ENCODE measurements around the gene SLX4. TPM values are rescaled to one million over a fixed set of nuclear protein-coding genes. Genes with fewer than 3 reads are reported as not detected.

SLX4 gene
- total RNA-seq, 1 donor from 2014 or later = 5.8 TPM

DNA sequence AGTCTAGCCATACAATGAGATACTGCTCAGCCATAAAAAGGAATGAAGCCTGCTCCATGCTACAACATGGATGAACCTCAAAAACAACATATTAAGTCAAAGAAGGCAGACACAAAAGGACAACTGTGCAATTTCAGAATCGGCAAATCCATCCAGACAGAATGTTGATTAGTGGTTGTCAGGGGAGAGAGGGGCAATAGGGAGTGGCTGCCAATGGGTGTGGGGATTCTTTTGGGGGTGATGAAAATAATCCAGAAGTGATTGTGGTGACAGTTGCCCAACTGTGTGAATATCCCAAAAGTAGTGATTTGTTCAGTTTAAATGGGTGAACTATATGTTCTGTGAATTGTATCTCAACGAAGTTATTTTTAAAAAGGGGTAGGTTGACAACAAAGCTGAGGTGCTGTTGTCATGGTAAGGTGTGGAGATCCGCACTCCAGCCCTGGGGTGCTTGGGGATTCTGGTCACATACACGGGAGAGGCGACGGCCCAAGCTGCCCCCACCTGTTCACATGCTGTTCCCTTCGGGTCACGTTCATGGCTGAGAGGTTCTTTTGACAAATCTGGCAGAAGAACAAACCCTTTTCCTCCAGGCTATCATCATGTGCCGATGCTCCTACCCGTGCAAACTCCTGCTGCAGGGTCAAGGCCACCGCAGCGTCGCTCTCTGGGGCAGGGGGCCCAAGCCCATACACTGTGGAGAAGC, 9.6 kb downstream of the SLX4 start:
- DNase-seq (ENCODE audit: low spot score) = no peak

DNA sequence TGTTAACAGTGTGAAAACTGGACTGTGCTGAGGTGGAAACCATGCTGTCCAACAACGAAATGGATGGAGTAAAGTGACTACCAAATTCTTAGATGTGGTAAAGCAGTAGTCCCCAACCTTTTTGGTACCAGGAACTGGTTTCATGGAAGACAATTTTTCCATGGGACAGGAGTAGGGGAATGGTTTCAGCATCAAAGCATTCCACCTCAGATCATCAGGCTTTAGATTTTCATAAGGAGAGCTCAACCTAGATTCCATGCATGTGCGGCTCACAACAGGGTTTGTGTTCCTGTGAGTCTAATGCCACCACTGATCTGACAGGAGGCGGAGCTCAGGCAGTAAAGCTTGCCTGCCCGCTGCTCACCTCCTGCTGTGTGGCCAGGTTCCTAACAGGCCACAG, 11.5 kb downstream of the SLX4 start:
- DNase-seq (ENCODE audit: low spot score) = no peak

DNA sequence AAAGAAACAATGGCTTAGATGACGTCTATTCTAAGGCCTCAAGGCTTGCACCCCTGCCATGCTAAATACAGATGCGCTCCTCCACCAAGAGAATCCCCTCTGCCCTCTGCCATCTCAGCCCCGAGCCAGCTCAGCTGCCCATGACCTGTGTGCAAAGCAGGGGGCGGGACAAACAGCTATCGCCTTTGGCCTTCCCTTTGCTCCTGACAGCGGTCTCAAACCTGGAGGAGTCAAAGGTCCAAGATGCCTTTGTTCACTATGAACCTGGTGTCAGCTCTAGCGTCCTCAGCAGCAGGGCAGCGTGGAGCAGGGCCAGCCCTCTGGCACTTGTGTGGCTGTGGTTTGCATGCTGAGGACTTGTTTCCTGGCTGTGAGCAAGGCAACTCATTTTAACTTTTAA, 12.3 kb downstream of the SLX4 start:
- DNase-seq (ENCODE audit: low spot score) = no peak

- no peak for DNase-seq (ENCODE audit: low spot score)
Measured at GRCh38 chr16:3598236-3598635, 13.2 kb downstream of the SLX4 start.

DNA sequence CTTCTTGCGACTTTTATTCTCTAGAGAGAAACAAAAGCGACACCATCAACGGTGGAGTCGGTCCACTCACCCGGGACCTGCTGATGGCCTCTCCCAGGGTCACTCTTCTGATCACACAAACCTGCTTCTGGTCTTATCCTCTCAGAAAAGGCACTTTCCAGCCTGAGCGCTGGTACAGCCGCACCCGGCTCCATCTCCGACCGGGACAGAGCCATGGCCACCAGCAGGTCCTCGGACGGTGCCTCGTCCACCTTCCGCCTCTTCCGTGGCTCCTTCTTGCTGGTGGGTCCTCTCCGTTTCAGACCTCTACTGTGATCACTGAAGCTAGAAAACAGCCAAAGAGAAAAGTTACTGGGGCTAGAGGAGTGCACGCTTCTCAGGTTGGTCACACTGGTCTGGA, 13.7 kb downstream of the SLX4 start:
- DNase-seq (ENCODE audit: low spot score) = no peak

DNA sequence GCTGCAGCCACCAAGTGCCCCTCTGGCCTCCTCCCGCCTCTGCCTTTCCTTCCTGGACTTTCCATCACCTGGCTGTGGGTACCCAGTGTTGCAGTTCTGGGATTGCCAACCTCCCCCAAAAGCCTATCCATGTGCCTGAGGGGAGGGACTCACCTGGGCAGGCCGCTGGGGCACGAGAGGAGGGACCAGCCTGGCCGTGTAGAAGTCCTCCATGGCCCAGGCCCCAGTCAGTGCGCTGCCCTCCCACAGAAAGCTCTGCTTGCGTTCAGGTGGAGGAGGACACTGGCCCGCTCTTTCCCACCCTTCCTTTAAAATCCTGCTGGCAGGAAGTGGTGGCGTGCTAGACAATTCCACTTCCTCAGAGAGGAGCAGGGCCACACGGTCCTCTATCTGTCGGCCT, 14.2 kb downstream of the SLX4 start:
- DNase-seq (ENCODE audit: low spot score) = no peak

- DNase-seq (ENCODE audit: low spot score) = no peak
Measured at GRCh38 chr16:3596101-3596861, 15.1 kb downstream of the SLX4 start.

DNA sequence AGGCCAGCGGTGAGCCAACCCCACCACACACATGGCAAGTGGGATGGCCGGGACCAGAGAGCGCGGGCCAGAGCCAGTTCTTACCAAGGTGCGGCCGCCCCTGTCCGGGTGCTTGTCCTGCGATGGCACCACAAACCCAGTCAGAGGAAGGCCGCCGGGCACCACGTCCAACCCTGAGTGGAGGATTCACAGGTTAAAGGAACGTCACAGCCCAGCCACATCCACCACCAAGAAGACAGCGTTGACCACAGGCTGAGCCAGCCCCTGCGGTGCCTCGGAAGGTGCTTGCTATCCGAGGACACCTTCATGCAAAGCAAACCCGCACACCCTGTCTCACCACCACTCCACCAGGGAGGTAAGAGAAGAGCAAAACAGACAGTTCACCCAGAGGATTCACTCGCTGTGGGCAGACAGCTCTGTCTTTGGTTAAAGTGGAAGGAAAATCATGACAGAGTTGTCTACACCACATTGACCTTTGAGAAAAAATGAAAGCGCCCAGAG, 15.8 kb downstream of the SLX4 start:
- no peak for DNase-seq (ENCODE audit: low spot score)

DNA sequence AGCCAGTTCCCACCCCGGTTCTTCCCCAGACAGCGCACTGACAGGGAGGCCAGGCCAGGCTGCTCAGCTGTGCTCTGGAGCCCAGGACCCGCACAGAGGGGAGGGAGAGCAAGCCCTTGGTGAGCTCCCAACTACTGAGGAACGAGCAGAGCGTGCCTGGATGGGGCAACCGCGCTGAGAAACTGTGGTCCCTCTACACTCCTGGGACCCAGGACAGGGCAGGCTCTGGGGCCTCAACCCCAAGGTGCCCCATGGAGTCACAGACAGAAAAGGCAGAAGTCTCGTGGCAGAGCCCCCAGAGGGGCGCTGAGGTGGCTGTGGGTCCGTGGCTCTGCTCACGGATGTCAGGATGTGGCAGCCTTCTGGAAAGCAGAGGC, 16.3 kb downstream of the SLX4 start:
- DNase-seq (ENCODE audit: low spot score) = no peak

GRCh38 chr16:3594316-3595109, 16.9 kb downstream of the SLX4 start:
- no peak for DNase-seq (ENCODE audit: low spot score)

DNA sequence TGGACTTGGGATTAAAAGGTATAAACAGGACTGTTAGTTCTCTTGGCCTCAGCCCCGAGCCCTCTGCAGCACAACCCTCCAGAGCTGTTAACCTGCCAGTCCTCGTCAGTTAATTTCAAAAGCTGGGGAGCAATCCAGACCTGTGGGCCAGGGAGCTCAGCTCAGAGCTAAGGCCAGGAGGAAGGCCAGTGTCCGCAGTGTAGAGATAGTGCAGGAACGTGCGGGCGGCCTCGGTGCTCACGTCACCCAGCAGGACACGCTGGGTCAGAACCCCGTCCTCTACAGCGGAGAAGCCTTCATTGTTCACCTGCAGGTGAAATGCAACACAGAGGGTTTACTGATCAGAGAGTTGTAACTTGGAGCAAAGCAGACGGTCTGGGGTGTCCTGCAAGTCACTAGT, 18.8 kb downstream of the SLX4 start:
- DNase-seq (ENCODE audit: low spot score) = no peak

GRCh38 chr16:3591991-3592390, 19.4 kb downstream of the SLX4 start:
- DNase-seq (ENCODE audit: low spot score) = no peak

DNA sequence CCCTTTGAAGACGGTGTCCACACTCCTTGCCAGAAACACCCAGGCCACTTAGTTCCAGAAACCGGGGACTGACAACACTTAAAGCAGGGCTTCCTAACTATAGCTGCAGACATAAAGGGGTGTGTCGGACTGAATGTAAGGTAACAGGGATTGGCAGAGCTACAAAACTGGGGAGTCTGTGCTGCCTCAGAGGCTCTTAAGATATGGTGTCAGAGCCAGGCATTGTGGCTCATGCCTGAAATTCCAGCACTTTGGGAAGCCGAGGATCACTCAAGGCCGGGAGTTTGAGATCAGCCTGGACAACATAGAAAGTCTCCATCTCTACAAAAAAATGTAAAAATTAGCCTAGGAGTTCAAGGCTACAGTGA, 20.0 kb downstream of the SLX4 start:
- no peak for DNase-seq (ENCODE audit: low spot score)

GRCh38 chr16:3590736-3591435, 20.5 kb downstream of the SLX4 start:
- no peak for DNase-seq (ENCODE audit: low spot score)

- no peak for DNase-seq (ENCODE audit: low spot score)
Measured at GRCh38 chr16:3589991-3590701, 21.3 kb downstream of the SLX4 start.

GRCh38 chr16:3589441-3589921, 21.9 kb downstream of the SLX4 start:
- no peak for DNase-seq (ENCODE audit: low spot score)

- no peak for DNase-seq (ENCODE audit: low spot score)
Measured at GRCh38 chr16:3589001-3589400, 22.4 kb downstream of the SLX4 start.

- DNase-seq (ENCODE audit: low spot score) = no peak
Measured at GRCh38 chr16:3587547-3588110, 23.8 kb downstream of the SLX4 start.

DNA sequence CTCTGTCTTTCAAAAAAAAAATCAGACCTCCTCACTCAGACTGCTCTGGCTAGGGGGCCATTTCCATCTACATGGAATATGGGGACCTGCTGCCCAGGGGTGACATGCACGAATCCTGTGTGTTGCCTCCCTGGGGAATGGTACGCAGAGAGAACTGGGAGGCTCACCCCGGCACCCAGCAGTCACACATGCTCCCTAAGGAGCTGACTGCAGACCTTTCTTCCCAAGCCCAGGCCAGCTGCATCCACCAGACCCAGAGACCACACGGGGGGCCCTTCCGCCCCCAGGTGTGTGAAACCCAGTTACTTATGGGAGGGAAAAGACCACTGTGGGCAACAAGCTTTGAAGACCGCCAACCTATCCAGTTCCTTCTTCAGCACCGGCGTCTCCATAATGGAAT, 27.0 kb downstream of the SLX4 start:
- no peak for DNase-seq (ENCODE audit: low spot score)

- no peak for DNase-seq (ENCODE audit: low spot score)
Measured at GRCh38 chr16:3583303-3584038, 27.9 kb downstream of the SLX4 start.

All from ureter (tissue), 1 donor.